Astrocyte of the cerebellum (primary cell): Measurements from ENCODE around the gene APOBEC3G.

ENCODE experiments used
- DNase-seq: peaks from one replicate; pipeline ENCODE4 v3.0.0-alpha.2; 2011; ENCODE audit warnings: low read depth
- H3K4me3 ChIP-seq: 2 replicates; pipeline ENCODE4 v1.5.1; 2011; ENCODE audit warnings: mild to moderate bottlenecking, low read depth, low read length, moderate library complexity
- CTCF ChIP-seq: IDR thresholded peaks from 2 replicates; pipeline ENCODE4 v1.5.1; 2012; ENCODE audit warnings: low read length, low read depth, moderate library complexity, mild to moderate bottlenecking; ENCODE audit errors: missing control alignments
- in situ Hi-C: cut with HindIII; loops from 2 replicates; pipeline ENCODE4 v1.10.0; 2017; ENCODE audit warnings: low sequenced_read_pairs

APOBEC3G gene

DNA sequence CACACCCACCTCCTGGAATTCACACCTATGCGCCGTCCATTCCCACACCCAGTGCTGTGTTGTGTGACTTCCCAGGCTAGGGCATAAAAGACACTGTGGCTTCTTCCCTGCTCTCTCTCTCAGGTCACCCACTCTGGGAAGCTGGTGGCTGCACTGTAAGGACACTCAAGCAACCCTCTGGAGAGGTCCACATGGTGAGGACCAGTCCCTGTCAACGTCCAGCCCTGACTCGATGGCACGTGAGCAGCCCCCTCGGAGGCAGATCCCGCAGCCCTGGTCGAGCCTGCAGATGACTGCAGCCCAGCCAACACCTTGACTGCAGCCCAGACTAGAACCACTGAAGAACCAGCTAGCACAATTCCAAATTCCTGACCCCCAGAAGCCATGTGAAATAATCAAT is 59.2 kb downstream of the APOBEC3G start:
- TF ChIP-seq CTCF = no peak
- in situ Hi-C loops = no loop called here

More for the DNA sequence above, 59.2 kb downstream of the APOBEC3G start:
- H3K4me3 ChIP-seq = no peak overlapping the region
- no peak for DNase-seq
